Prostate gland (tissue), 2 donors: ENCODE measurements around the gene SLC16A12.

Experiments
- POLR2A ChIP-seq: fragments of 450-650 bp; IDR thresholded peaks from one replicate; pipeline ENCODE4 v1.6.1; 2016; ENCODE audit warnings: antibody characterized with exemption, mild to moderate bottlenecking
- POLR2AphosphoS5 ChIP-seq: sonication (generic); formaldehyde crosslinking; IDR thresholded peaks from one replicate; pipeline ENCODE4 v1.6.1; 2017; ENCODE audit warnings: antibody characterized with exemption
- TF ChIP-seq, protein P1 (sequence below), 4 experiments: fragments of 200-600 bp in 2 of 4; fragments of 450-650 bp in 2 of 4; sonication (generic) in 2 of 4; IDR thresholded peaks; 1 replicate in 3 of 4; 2 replicates in 1 of 4; pipeline ENCODE4 v1.5.1; 2016 to 2019; ENCODE audit warnings: antibody characterized with exemption in 4 of 4, mild to moderate bottlenecking in 2 of 4, moderate library complexity in 2 of 4

DNA sequence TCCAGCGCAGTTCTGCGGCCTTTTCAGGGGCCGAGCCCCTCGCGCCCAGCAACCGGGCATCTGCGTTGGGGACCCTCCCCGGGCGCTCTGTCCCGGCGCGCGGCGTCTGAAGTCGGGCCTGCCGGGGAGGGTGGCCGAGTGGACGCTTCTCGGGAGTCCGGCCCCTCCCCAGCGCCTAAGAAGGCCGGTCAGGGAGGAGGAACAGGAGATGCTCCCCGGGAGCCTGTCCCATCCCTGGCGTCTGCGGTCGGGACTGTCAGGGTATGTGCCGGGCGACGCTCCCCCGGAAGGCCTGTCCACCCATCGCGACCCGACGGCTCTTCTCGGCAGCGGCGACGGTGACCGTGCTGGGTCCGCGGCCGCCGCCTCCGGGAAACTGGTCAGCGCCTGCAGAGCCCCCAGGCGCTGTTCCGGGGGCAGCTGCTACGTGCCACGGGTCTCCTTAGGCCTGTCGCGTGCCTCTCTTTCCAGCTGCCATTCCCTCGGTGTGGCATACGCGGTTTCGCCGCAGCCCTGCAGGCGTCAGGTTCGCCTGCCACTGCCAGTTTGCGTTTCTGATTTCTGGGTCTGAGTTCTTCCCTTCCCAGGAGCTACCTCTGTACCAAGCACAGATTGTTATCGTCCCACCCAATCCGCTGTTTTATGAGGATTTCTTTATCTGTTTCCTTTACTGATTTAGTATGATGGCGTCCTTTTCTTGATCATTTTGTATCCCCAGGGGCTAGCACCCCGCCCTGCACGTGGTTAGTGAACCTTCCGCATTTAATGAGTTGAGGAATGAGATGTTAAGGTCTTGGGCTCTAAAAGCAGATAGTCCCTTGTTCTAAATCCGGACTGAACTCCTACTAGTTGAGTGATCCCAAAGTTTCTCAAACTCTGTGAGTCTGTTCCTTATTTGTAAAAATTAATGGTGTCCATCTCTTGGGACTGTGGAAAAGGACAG is 120.2 kb downstream of the SLC16A12 start:
- TF ChIP-seq, protein P1, sequence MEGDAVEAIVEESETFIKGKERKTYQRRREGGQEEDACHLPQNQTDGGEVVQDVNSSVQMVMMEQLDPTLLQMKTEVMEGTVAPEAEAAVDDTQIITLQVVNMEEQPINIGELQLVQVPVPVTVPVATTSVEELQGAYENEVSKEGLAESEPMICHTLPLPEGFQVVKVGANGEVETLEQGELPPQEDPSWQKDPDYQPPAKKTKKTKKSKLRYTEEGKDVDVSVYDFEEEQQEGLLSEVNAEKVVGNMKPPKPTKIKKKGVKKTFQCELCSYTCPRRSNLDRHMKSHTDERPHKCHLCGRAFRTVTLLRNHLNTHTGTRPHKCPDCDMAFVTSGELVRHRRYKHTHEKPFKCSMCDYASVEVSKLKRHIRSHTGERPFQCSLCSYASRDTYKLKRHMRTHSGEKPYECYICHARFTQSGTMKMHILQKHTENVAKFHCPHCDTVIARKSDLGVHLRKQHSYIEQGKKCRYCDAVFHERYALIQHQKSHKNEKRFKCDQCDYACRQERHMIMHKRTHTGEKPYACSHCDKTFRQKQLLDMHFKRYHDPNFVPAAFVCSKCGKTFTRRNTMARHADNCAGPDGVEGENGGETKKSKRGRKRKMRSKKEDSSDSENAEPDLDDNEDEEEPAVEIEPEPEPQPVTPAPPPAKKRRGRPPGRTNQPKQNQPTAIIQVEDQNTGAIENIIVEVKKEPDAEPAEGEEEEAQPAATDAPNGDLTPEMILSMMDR (IDR thresholded peaks at IDR 0.05), result no peak
- TF ChIP-seq POLR2A, result no peak
- no peak for TF ChIP-seq POLR2AphosphoS5
